PC-9 (cell line): ENCODE measurements around the gene ID2.

Experiments used
- EZH2 ChIP-seq: fragments of 200-600 bp; sonication (generic); IDR thresholded peaks from 2 replicates; pipeline ENCODE4 v1.8.0; 2017; ENCODE audit warnings: antibody characterized with exemption, low read depth
- TF ChIP-seq, protein P1 (sequence below): fragments of 200-600 bp; sonication (generic); conservative IDR thresholded peaks from 2 replicates; pipeline ENCODE4 v1.6.1; 2017; ENCODE audit warnings: mixed run types, antibody characterized with exemption, mild to moderate bottlenecking, moderate library complexity

DNA sequence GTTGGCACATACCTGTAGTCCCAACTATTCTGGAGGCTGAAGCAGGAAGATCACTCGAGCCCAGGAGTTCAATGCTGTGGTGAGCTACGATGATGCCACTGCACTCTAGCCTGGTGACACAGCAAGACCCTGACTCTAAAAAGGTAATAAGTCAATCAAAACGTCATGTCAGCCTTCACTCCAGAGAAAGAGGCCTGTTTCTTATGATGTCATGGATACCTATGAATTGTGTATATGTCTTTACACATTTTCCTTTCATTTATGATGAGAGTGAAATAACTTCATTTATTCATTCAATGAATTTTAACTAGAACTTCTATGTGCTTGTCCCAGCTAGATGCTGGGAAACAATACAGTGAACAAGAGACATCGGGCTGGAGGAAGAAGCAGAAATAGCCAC is 25.0 kb upstream of the ID2 start:
- TF ChIP-seq, protein P1, sequence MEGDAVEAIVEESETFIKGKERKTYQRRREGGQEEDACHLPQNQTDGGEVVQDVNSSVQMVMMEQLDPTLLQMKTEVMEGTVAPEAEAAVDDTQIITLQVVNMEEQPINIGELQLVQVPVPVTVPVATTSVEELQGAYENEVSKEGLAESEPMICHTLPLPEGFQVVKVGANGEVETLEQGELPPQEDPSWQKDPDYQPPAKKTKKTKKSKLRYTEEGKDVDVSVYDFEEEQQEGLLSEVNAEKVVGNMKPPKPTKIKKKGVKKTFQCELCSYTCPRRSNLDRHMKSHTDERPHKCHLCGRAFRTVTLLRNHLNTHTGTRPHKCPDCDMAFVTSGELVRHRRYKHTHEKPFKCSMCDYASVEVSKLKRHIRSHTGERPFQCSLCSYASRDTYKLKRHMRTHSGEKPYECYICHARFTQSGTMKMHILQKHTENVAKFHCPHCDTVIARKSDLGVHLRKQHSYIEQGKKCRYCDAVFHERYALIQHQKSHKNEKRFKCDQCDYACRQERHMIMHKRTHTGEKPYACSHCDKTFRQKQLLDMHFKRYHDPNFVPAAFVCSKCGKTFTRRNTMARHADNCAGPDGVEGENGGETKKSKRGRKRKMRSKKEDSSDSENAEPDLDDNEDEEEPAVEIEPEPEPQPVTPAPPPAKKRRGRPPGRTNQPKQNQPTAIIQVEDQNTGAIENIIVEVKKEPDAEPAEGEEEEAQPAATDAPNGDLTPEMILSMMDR, result no peak
- no peak for TF ChIP-seq EZH2
